K562 (cell line): Measurements from ENCODE around the gene EGLN1. TPM values are rescaled to one million over a fixed set of nuclear protein-coding genes. Genes with fewer than 3 reads are reported as not detected.
A peak's percentile ranks its signal among the peaks of the same experiment; 100 is the strongest.

ENCODE experiments used
- EGR1 ChIP-seq: fragments of 450-650 bp; conservative IDR thresholded peaks from 2 replicates; pipeline ENCODE4 v1.6.1; 2017; ENCODE audit warnings: mild to moderate bottlenecking
- FOXP1 ChIP-seq: sonication (generic); formaldehyde crosslinking; IDR thresholded peaks from 2 replicates; pipeline ENCODE4 v1.8.0; 2022; ENCODE audit warnings: mild to moderate bottlenecking, missing genetic modification reagents
- HNRNPK ChIP-seq: fragments of 200-400 bp; formaldehyde crosslinking; IDR thresholded peaks from one replicate; pipeline ENCODE4 v1.6.1; 2018; ENCODE audit warnings: mild to moderate bottlenecking, low read depth, low read length; ENCODE audit not compliant: poor library complexity, severe bottlenecking
- PBX2 ChIP-seq, 2 experiments: IDR thresholded peaks in 1 of 2; conservative IDR thresholded peaks in 1 of 2; 2 replicates each; pipeline ENCODE4 v1.6.1; 2016; ENCODE audit warnings: low read depth in 2 of 2, mild to moderate bottlenecking in 1 of 2, missing compliant biosample characterization in 1 of 2, missing genetic modification characterization in 1 of 2, moderate library complexity in 1 of 2
- RNF219 ChIP-seq: fragments of 250-450 bp; sonication (Bioruptor Pico); IDR thresholded peaks from 2 replicates; pipeline ENCODE4 v1.5.0; 2022; ENCODE audit warnings: mild to moderate bottlenecking
- RUNX1 ChIP-seq: sonication (generic); IDR thresholded peaks from 2 replicates; pipeline ENCODE4 v1.6.1; 2016; ENCODE audit warnings: antibody characterized with exemption, low read depth
- SMARCE1 ChIP-seq: fragments of 450-650 bp; IDR thresholded peaks from 2 replicates; pipeline ENCODE4 v1.7.1; 2016; ENCODE audit warnings: mild to moderate bottlenecking
- SRSF3 ChIP-seq: fragments of 200-400 bp; formaldehyde crosslinking; IDR thresholded peaks from 2 replicates; pipeline ENCODE4 v1.6.1; 2016; ENCODE audit warnings: mild to moderate bottlenecking, low read length, moderate library complexity; ENCODE audit not compliant: insufficient read depth
- TGIF2 ChIP-seq: sonication (generic); formaldehyde crosslinking; IDR thresholded peaks from 2 replicates; pipeline ENCODE4 v1.8.1; 2022; ENCODE audit warnings: mild to moderate bottlenecking, missing genetic modification reagents, moderate library complexity
- ZNF12 ChIP-seq: sonication (generic); formaldehyde crosslinking; IDR thresholded peaks from 2 replicates; pipeline ENCODE4 v1.4.0; 2020; ENCODE audit warnings: mild to moderate bottlenecking, missing genetic modification reagents
- ZNF140 ChIP-seq: fragments of 250-450 bp; sonication (Bioruptor Pico); IDR thresholded peaks from 2 replicates; pipeline ENCODE4 v1.8.0; 2021; ENCODE audit warnings: moderate library complexity, mild to moderate bottlenecking, inconsistent platforms
- ZNF184 ChIP-seq: sonication (generic); formaldehyde crosslinking; IDR thresholded peaks from 2 replicates; pipeline ENCODE4 v1.5.0; 2020; ENCODE audit warnings: missing genetic modification reagents
- ZNF280A ChIP-seq: fragments of 450-650 bp; IDR thresholded peaks from 2 replicates; pipeline ENCODE4 v1.6.1; 2018; ENCODE audit warnings: mild to moderate bottlenecking, low read depth; ENCODE audit not compliant: partially characterized antibody
- ZNF696 ChIP-seq: fragments of 250-450 bp; sonication (Bioruptor Pico); conservative IDR thresholded peaks from 2 replicates; pipeline ENCODE4 v1.4.0; 2020; ENCODE audit warnings: mild to moderate bottlenecking, moderate library complexity
- ZNF699 ChIP-seq: fragments of 250-450 bp; sonication (Bioruptor Pico); IDR thresholded peaks from 2 replicates; pipeline ENCODE4 v1.8.0; 2021; ENCODE audit warnings: mild to moderate bottlenecking, moderate library complexity; ENCODE audit not compliant: insufficient replicate concordance
- ZNF778 ChIP-seq: fragments of 450-650 bp; formaldehyde crosslinking; IDR thresholded peaks from 2 replicates; pipeline ENCODE4 v1.4.0; 2020; ENCODE audit warnings: mild to moderate bottlenecking, moderate library complexity
- polyA plus RNA-seq, 8 experiments: library from polyadenylated mRNA; depleted of rRNA in 4 of 8; stranded (reverse) in 5 of 8; unstranded in 3 of 8; fragments of >200 nt; fragmentation: Nextera tagmentation in 2 of 8; fragmentation: Illumina TruSeq in 1 of 8; extraction: Ambion mirVana in 2 of 8; extraction: Trizol in 1 of 8; gene quantifications; 2 replicates each; pipeline versions ENCODE4 v1.2.1 to v1.2.3, GENCODE V29; 2011 to 2014; ENCODE audit warnings: inconsistent platforms in 1 of 8, missing spikeins in 1 of 8
- total RNA-seq, 7 experiments: library from RNA; depleted of rRNA in 6 of 7; stranded (reverse); fragments of >200 nt in 6 of 7; fragmentation: Illumina TruSeq in 2 of 7; extraction: Trizol in 2 of 7; gene quantifications; 2 replicates each; pipeline versions ENCODE4 v1.2.1 to v1.2.3, GENCODE V29; 2011 to 2021; ENCODE audit warnings: low replicate concordance in 1 of 7

EGLN1 gene
- total and polyA plus RNA-seq, 9 of the 15 experiments (the other 6 are each of a cell fraction or from before 2014, with no cell fraction given): 5.2 to 54.3 (median 24.6) TPM

- TF ChIP-seq ZNF12: peak; percentile 53; the same call in 1 of the 2 replicates
- TF ChIP-seq PBX2 (CRISPR knock-in tag; IDR thresholded peaks at IDR 0.05; ENCODE audit: low read depth): no peak
- no peak for TF ChIP-seq PBX2 (tag; conservative IDR thresholded peaks at IDR 0.05; ENCODE audit: low read depth)
- TF ChIP-seq ZNF696 (CRISPR knock-in tag): no peak
- no peak for TF ChIP-seq ZNF140 (CRISPR knock-in tag)
- TF ChIP-seq HNRNPK: peak; percentile 37
- TF ChIP-seq SRSF3: no peak
- no peak for TF ChIP-seq RUNX1
- no peak for TF ChIP-seq ZNF184 (CRISPR knock-in tag)
- no peak for TF ChIP-seq ZNF699 (CRISPR knock-in tag)
- peak; percentile 55 for TF ChIP-seq EGR1
- 0 out of 2 replicates have a peak, but pooled peaks have one; percentile 32 for TF ChIP-seq SMARCE1
- TF ChIP-seq RNF219: 0 out of 2 replicates have a peak, but pooled peaks have one; percentile 25
- no peak for TF ChIP-seq FOXP1 (CRISPR knock-in tag)
- no peak; the same call in 1 of the 2 replicates for TF ChIP-seq TGIF2
- no peak for TF ChIP-seq ZNF280A
- TF ChIP-seq ZNF778 (CRISPR knock-in tag): no peak
Observed at GRCh38 chr1:231421971-231422797, at the start of gene EGLN1 (continued).
